K562 (cell line): ENCODE results near the gene RNF215. TPM values are rescaled to one million over a fixed set of nuclear protein-coding genes. Genes with fewer than 3 reads are reported as not detected.

ENCODE experiments used
- CBFA2T3 ChIP-seq: fragments of 450-650 bp; IDR thresholded peaks from 2 replicates; pipeline ENCODE4 v1.6.1; 2017
- CEBPB ChIP-seq: fragments of 450-650 bp; IDR thresholded peaks from 2 replicates; pipeline ENCODE4 v1.6.1; 2016; ENCODE audit warnings: missing genetic modification characterization, missing compliant biosample characterization
- CREBBP ChIP-seq: IDR thresholded peaks from one replicate; pipeline ENCODE4 v1.6.1; 2012; ENCODE audit warnings: low read depth, mild to moderate bottlenecking, control low read depth, inconsistent platforms, low read length
- CREM ChIP-seq: IDR thresholded peaks from 2 replicates; pipeline ENCODE4 v1.6.1; 2014; ENCODE audit warnings: antibody characterized with exemption, low read depth
- ETV1 ChIP-seq: fragments of 450-650 bp; conservative IDR thresholded peaks from 2 replicates; pipeline ENCODE4 v1.6.1; 2016; ENCODE audit warnings: missing genetic modification characterization, control low read depth, low read depth, missing compliant biosample characterization
- GATA2 ChIP-seq: sonication (generic); formaldehyde crosslinking; IDR thresholded peaks from 2 replicates; pipeline ENCODE4 v1.4.0; 2020; ENCODE audit warnings: mild to moderate bottlenecking, missing genetic modification reagents
- ILF3 ChIP-seq: fragments of 450-650 bp; IDR thresholded peaks from 2 replicates; pipeline ENCODE4 v1.6.1; 2018; ENCODE audit warnings: antibody characterized with exemption, mild to moderate bottlenecking, moderate library complexity, borderline replicate concordance
- KHSRP ChIP-seq: fragments of 450-650 bp; IDR thresholded peaks from 2 replicates; pipeline ENCODE4 v1.6.1; 2017
- LEF1 ChIP-seq: fragments of 450-650 bp; IDR thresholded peaks from 2 replicates; pipeline ENCODE4 v1.6.1; 2016; ENCODE audit warnings: mild to moderate bottlenecking
- PPARD ChIP-seq: fragments of 250-450 bp; sonication (Bioruptor Pico); IDR thresholded peaks from 2 replicates; pipeline ENCODE4 v1.8.0; 2022; ENCODE audit warnings: inconsistent platforms, mild to moderate bottlenecking, moderate library complexity
- RAD21 ChIP-seq, 2 experiments: fragments of 250-450 bp in 1 of 2; fragments of 450-650 bp in 1 of 2; sonication (Bioruptor Pico) in 1 of 2; formaldehyde crosslinking in 1 of 2; IDR thresholded peaks in 1 of 2; conservative IDR thresholded peaks in 1 of 2; 2 replicates each; pipeline versions ENCODE4 v1.4.0 to v1.8.0; 2020 to 2022; ENCODE audit warnings: mild to moderate bottlenecking in 2 of 2, moderate library complexity in 1 of 2
- RHOXF2B ChIP-seq: fragments of 250-450 bp; sonication (Bioruptor Pico); conservative IDR thresholded peaks from 2 replicates; pipeline ENCODE4 v1.5.1; 2021
- SMARCA5 ChIP-seq: fragments of 450-650 bp; IDR thresholded peaks from 2 replicates; pipeline ENCODE4 v1.6.1; 2016
- SREBF1 ChIP-seq: fragments of 150-350 bp; IDR thresholded peaks from 2 replicates; pipeline ENCODE4 v1.6.1; 2014; ENCODE audit warnings: antibody characterized with exemption, low read depth, low read length, borderline replicate concordance
- TAL1 ChIP-seq: fragments of 450-650 bp; IDR thresholded peaks from 2 replicates; pipeline ENCODE4 v1.6.1; 2016; ENCODE audit warnings: mild to moderate bottlenecking
- TRIM25 ChIP-seq: fragments of 450-650 bp; IDR thresholded peaks from 2 replicates; pipeline ENCODE4 v1.7.0; 2016; ENCODE audit warnings: borderline replicate concordance
- ZNF408 ChIP-seq: fragments of 250-450 bp; sonication (Bioruptor Pico); IDR thresholded peaks from 2 replicates; pipeline ENCODE4 v1.4.0; 2020; ENCODE audit warnings: low read depth, mild to moderate bottlenecking, moderate library complexity
- ZNF561 ChIP-seq: fragments of 450-650 bp; formaldehyde crosslinking; conservative IDR thresholded peaks from 2 replicates; pipeline ENCODE4 v1.4.0; 2020; ENCODE audit warnings: mild to moderate bottlenecking, moderate library complexity
- polyA plus RNA-seq, 8 experiments: library from polyadenylated mRNA; depleted of rRNA in 4 of 8; stranded (reverse) in 5 of 8; unstranded in 3 of 8; fragments of >200 nt; fragmentation: Nextera tagmentation in 2 of 8; fragmentation: Illumina TruSeq in 1 of 8; extraction: Ambion mirVana in 2 of 8; extraction: Trizol in 1 of 8; gene quantifications; 2 replicates each; pipeline versions ENCODE4 v1.2.1 to v1.2.3, GENCODE V29; 2011 to 2014; ENCODE audit warnings: inconsistent platforms in 1 of 8, missing spikeins in 1 of 8
- total RNA-seq, 7 experiments: library from RNA; depleted of rRNA in 6 of 7; stranded (reverse); fragments of >200 nt in 6 of 7; fragmentation: Illumina TruSeq in 2 of 7; extraction: Trizol in 2 of 7; gene quantifications; 2 replicates each; pipeline versions ENCODE4 v1.2.1 to v1.2.3, GENCODE V29; 2011 to 2021; ENCODE audit warnings: low replicate concordance in 1 of 7
- TF ChIP-seq, protein P1 (sequence below): fragments of 450-650 bp; IDR thresholded peaks from 2 replicates; pipeline ENCODE4 v1.6.1; 2017; ENCODE audit warnings: antibody characterized with exemption, mild to moderate bottlenecking
- TF ChIP-seq, protein P2 (sequence below): IDR thresholded peaks from 2 replicates; pipeline ENCODE4 v1.6.1; 2012; ENCODE audit warnings: low read depth, low read length, improper control_type of control experiment, borderline replicate concordance

RNF215 gene
- total and polyA plus RNA-seq, 9 of the 15 experiments (the other 6 are each of a cell fraction or from before 2014, with no cell fraction given): 0.08 to 9.8 (median 2.7) TPM

DNA sequence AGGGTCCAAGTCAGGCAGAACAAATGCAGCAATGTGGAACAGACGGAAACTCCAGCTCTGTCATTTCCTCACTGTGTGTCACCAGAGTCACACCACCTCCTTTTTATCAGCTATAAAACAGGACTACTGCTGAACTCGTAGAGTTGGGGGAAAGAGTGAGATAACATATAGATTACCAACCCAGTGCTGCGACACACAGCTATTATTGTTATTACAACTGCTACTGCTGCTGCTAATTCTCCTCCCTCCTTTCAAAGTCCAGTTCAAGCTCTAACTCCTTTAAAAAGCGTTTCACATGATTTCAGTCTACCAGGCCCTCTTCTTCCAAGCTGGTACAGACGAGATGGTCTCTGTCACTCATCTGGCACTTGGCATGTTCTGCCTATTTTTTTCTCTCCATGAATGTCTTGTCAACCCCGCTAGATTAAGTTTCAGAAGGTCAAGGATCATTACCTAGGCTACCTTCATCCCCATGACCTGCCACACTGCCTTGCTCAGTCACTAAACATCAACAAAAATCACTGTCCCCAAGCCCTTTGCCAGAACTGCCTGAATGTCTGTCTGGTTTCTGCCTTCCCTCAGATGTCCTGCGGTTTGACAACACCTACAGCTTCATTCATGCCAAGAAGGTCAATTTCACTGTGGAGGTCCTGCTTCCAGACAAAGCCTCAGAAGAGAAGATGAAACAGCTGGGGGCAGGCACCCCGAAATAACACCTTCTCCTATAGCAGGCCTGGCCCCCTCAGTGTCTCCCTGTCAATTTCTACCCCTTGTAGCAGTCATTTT lies 34.7 kb upstream of the RNF215 start (continued):
- TF ChIP-seq CREBBP (no peak), ETV1 (tag) (0 out of 2 replicates have a peak, but pooled peaks have one; percentile 9), PPARD (no peak), RAD21 (CRISPR knock-in tag; conservative IDR thresholded peaks at IDR 0.05 in 1 of 2, IDR thresholded peaks at IDR 0.05 in 1 of 2) (peak in 1 of 2 experiments; percentile 17; a peak in 1 of 4 replicates), CREM (peak; percentile 70; the same call in 1 of the 2 replicates), CBFA2T3 (peak; percentile 92), ZNF408 (CRISPR knock-in tag) (no peak), KHSRP (no peak), TAL1 (peak; percentile 84), GATA2 (peak; percentile 62; the same call in 1 of the 2 replicates), ILF3 (no peak), TRIM25 (no peak), CEBPB (peak; percentile 24; the same call in 1 of the 2 replicates), LEF1 (peak; percentile 85), ZNF561 (CRISPR knock-in tag) (no peak), RHOXF2B (no peak), SREBF1 (no peak), SMARCA5 (no peak)
- TF ChIP-seq, protein P1, sequence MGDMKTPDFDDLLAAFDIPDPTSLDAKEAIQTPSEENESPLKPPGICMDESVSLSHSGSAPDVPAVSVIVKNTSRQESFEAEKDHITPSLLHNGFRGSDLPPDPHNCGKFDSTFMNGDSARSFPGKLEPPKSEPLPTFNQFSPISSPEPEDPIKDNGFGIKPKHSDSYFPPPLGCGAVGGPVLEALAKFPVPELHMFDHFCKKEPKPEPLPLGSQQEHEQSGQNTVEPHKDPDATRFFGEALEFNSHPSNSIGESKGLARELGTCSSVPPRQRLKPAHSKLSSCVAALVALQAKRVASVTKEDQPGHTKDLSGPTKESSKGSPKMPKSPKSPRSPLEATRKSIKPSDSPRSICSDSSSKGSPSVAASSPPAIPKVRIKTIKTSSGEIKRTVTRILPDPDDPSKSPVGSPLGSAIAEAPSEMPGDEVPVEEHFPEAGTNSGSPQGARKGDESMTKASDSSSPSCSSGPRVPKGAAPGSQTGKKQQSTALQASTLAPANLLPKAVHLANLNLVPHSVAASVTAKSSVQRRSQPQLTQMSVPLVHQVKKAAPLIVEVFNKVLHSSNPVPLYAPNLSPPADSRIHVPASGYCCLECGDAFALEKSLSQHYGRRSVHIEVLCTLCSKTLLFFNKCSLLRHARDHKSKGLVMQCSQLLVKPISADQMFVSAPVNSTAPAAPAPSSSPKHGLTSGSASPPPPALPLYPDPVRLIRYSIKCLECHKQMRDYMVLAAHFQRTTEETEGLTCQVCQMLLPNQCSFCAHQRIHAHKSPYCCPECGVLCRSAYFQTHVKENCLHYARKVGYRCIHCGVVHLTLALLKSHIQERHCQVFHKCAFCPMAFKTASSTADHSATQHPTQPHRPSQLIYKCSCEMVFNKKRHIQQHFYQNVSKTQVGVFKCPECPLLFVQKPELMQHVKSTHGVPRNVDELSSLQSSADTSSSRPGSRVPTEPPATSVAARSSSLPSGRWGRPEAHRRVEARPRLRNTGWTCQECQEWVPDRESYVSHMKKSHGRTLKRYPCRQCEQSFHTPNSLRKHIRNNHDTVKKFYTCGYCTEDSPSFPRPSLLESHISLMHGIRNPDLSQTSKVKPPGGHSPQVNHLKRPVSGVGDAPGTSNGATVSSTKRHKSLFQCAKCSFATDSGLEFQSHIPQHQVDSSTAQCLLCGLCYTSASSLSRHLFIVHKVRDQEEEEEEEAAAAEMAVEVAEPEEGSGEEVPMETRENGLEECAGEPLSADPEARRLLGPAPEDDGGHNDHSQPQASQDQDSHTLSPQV: peak; percentile 49; the same call in 1 of the 2 replicates
- TF ChIP-seq, protein P2, sequence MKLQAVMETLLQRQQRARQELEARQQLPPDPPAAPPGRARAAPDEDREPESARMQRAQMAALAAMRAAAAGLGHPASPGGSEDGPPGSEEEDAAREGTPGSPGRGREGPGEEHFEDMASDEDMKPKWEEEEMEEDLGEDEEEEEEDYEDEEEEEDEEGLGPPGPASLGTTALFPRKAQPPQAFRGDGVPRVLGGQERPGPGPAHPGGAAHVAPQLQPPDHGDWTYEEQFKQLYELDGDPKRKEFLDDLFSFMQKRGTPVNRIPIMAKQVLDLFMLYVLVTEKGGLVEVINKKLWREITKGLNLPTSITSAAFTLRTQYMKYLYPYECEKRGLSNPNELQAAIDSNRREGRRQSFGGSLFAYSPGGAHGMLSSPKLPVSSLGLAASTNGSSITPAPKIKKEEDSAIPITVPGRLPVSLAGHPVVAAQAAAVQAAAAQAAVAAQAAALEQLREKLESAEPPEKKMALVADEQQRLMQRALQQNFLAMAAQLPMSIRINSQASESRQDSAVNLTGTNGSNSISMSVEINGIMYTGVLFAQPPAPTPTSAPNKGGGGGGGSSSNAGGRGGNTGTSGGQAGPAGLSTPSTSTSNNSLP: peak; percentile 87; the same call in 1 of the 2 replicates
